Renal cortex interstitium (tissue), 15 donors: Measurements from ENCODE around the gene BSPH1. TPM values are rescaled to one million over a fixed set of nuclear protein-coding genes. Genes with fewer than 3 reads are reported as not detected.
"Not testable (repeated sequence)": the region's sequence is repeated elsewhere in the genome, so short reads cannot be mapped to it uniquely, and the experiment has no call there.

ENCODE experiments used
- DNase-seq, 11 donors: peaks; one replicate each; pipeline ENCODE4 v3.0.0-alpha.2; 2013; ENCODE audit warnings: low read depth in 9 of 11, low spot score in 4 of 11; ENCODE audit errors: extremely low read depth in 1 of 11
- long read RNA-seq, 16 experiments: transcript quantifications; one replicate each; lab custom pipeline, GENCODE V29; 2026
- polyA plus RNA-seq, 3 donors: library from polyadenylated mRNA; unstranded; fragments of 120-200 nt; gene quantifications; one replicate each; pipeline ENCODE4 v1.2.1, GENCODE V29; 2013; ENCODE audit not compliant: insufficient read length in 3 of 3

Gene BSPH1, protein sequence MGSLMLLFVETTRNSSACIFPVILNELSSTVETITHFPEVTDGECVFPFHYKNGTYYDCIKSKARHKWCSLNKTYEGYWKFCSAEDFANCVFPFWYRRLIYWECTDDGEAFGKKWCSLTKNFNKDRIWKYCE
- polyA plus RNA-seq: not detected
- long read RNA-seq, donor 1: 0 reads
- long read RNA-seq, donor 2: 0 reads
- long read RNA-seq, donor 3: 0 reads
- long read RNA-seq, donor 4: 0 reads
- long read RNA-seq, donor 5: 0 reads
- long read RNA-seq, donor 6: 0 reads
- long read RNA-seq, donor 7: 0 reads
- long read RNA-seq, donor 8: 0 reads
- long read RNA-seq, donor 9: 0 reads
- long read RNA-seq, donor 10: 0 reads
- long read RNA-seq, donor 11: 0 reads
- long read RNA-seq, donor 12: 0 reads
- long read RNA-seq, donor 13: 0 reads
- long read RNA-seq, donor 14: 0 reads
- long read RNA-seq, donor 15: 0 reads
- long read RNA-seq, donor 16: 0 reads

DNA sequence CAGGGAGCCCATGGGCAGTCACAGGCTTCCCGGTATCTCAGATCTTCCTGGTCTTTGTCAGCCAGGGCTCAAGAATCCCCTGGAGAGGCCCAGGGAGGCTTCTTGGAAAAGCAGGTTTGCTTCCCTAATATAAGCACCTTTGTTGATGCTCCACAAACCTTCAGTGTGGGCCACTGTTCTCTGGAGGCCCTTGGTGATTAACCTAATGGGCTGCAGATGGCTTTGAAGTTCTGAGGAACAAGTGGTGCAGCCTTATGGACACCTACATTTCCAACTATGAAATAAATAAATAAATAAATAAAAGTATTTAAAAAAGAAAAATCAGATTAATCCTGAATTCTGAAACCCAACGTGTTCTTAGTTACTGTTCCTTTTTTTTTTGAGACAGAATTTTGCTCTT is at the start of gene BSPH1:
Gene BSPH1 (minus strand): TSS at position 101 of the 400 bp plus-strand sequence. CDS start 89 bp downstream, at position 12.
- no peak for DNase-seq

DNA sequence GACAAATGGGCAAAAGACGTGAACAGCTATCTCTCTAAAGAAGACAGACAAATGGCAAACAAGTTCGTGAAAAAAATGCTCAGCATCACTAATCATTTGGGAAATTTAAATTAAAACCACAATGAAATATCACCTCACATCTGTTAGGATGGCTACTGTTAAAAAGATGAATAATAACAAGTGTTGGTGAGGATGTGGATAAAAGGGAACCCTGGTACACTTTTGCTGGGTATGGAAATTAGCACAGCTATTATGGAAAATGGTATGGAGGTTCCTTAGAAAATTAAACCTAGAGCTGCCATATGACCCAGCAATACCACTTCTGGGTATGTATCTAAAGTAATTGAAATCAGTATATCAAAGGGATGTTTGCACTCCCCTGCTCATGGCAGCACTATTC is 44.8 kb upstream of the BSPH1 start:
- DNase-seq: no peak

DNA sequence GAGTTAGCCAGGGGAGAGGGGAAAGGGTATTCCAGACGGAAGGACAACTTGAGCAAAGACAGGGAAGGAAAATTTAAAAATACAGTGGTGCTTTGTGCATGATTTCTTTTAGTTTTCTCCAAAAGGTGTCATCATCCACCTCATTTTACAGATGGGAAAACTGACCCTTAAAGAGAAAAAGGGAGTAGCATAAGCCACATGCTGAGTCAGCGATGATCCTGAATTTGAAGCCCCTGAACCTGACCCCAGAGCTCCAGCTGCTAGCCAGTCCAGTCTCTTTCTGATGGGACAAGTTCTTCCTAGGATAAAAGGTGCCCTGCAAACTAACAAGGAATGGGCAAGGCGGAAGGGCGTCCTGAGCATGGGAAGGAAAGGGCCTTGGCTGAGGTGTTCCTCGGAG is 41.6 kb upstream of the BSPH1 start:
- no peak for DNase-seq

GRCh38 chr19:48030073-48030472 is 38.1 kb upstream of the BSPH1 start:
- no peak for DNase-seq

DNA sequence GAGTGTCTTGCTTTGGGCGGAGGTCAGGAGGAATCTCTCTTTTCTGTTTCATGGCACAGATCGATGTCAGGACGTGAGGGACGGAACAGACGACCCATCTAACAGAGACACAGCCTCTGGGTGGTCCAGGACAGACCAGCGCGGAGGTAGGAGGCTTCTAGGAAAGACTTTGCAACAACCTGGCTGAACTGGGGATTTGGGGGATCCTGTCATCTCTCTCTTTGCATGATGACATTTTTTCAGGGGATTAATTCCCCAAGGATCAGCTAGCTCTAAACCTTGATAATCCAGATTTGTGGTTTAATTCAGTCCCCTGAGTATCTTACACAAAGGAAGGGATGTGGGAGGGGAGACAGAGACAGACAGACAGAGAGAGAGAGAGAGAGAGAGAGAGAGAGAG is 37.5 kb upstream of the BSPH1 start:
- no peak for DNase-seq

GRCh38 chr19:48025480-48025879 is 33.5 kb upstream of the BSPH1 start:
- no peak for DNase-seq

DNA sequence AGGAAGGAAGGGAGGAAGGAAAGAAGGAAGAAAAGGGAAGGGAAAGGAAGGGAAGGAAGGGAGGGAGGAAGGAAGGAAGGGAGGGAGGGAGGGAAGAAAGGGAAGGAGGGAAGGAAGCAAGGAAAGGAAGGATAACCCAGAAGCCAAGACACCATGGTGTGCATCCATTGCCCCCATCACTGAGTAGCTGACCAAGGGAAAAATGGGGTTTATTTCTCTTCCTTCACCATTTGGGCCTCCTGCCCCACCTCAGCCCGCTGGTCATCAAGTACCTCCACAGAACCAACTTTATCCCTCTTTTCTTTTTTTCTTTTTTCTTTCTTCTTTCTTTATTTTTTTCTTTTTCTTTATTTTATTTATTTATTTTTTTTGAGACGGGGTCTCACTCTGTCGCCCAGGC is 31.5 kb upstream of the BSPH1 start:
- no peak for DNase-seq

- DNase-seq: no peak
Measured at GRCh38 chr19:48023011-48023410, 31.0 kb upstream of the BSPH1 start.

DNA sequence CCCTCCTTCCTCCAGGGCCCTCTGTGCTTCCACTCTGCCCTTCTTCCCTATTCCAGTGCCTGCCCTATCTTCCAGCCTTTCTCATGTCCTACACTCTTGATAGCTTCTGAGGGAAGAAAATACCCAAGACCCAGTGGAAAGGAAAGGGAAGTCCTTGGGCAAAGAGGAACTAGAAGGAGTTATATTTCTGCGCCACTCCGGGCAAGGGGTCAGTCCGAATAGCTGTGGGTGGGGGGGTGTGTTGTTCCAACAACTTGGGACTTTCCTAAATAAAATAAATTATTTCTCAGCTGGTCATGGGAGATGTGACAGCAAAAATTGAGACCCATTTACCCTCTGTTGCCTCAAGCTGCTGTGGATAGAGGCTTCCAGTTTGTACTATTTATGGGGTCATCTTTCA is 28.7 kb upstream of the BSPH1 start:
- no peak for DNase-seq

DNA sequence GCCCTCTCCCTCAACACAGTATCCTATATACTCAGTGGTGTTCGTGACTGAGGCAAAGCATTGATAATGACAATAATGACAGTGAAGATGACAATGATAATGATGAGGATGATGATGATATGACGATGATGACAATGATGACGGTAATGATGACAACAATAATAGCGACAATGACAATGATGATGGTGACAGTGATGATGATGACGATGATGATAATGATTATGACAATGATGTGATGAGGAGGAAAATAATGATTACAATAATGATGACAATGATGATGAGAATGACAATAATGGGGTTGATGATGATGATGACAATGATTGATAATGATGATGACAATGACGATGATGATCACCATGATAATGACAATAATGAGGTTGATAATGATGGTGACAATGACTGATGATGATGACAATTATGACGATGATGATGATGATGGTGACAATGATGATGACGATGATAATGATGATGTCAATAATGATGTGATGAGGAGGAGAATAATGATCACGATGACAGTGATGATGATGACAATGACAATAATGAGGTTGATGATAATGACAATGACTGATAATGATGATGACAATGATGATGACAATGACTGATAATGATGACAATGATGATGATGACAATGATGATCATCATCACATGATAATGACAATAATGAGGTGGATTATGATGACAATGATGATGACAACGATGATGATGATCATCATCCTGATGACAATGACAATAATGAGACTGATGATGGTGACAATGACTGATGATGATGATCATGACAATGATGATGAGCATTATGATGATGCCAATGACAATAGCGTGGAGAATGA is 19.2 kb upstream of the BSPH1 start:
- no peak for DNase-seq

DNA sequence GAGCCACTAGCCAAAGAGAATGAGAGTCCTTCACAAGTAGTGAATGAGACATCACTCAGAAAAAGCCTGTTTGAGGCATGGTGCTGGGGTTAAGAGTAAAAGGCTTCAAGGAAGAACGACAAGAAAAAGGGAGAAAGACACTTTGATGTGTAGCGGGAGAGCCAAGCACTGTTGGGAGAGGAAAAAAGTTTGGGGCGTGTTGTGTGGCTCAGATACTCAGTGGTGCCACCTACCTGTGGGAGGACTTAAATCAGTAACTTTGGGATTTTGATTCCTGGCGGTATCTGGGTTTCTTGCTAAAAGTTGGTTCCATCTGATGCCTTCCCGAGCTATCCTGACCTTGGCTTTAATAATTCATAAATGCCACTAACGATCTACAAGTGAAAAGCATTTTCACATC is 14.8 kb upstream of the BSPH1 start:
- no peak for DNase-seq

DNA sequence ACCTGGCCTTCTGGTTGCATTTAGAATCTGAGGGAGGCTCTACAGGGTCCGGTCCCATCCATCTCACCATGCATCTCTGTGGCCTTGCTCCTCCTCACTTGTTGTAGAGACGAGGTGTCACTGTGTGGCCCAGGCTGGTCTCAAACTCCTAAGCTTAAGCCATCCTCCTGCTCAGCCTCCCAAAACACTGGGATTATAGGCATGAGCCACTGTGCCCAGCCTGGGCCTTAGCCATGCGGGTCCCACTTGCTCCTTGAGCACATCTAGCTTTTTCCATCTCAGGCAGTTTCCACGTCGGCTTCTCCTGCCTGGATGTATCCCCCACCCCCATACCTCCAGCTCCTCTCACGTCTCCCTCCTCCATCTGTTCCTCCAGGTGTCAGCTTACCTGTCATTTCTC is 12.3 kb upstream of the BSPH1 start:
- DNase-seq: no peak

DNA sequence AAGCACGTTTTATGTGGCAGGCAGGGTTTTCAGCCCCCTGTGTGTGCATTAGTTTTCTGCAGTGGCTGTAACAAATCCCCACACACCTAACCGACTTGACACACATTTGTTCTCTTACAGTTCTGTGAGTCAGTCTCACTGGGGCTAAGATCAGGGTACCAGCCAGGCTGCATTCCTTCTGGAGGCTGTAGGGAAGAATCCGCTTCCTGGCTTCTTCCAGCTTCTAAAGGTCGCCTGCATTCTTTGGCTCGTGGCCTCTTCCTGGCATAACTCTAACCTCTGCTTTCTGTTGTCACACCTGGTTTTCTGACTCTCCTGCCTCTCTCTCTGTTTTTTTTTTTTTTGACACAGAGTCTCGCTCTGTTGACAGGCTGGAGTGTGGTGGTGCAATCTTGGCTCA is 8.9 kb upstream of the BSPH1 start:
- DNase-seq: no peak

GRCh38 chr19:47998800-47999199 is 6.8 kb upstream of the BSPH1 start:
- no peak for DNase-seq

DNA sequence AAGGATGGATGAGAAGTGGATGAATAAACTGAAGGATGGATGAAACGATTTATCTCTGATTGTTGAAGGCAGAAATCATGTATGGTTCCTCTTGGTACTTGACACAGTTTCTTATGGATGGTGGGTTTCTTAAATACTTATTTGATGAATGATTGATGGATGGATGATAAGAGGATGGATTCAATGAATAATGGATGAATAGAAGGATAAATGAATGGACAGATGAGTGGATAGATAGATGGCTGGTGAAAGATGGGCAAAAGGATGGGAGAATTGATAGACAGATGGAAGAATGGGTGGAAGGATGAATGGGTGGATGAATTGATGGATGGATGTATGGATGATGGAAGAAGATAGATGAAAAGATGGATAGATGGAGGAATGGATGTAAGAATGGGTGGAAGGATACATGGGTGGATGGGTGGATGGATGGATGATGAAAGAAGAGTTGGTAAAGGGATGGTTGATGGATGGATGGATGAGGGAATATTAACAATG is 4.3 kb upstream of the BSPH1 start:
- DNase-seq: no peak

DNA sequence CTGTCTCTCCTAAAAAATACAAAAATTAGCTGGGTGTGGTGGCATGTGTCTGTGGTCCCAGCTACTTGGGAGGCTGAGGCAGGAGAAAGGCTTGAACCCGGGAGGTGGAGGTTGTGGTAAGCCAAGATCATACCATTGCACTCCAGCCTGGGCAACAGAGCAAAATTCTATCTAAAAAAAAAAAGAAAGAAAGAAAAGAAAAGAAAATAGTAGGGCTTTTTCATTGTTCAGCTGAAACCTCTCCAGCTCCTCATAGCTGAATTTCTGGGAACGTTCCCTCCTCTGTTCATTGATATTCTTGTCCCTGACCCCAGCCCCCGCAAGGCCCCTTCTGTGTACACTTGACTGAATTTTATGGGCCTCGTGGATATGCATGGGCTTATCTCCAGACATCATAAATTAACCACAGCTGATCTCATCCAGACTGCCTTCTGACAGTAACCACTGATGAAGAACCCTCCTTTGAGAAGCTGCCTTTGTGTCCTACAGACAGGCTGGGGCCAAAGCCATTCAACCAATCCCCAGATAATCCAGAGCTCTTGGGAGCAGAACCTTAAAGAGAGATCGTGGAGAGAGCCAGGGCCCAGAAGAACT is 2.3 kb upstream of the BSPH1 start, which contains the start of gene ELSPBP1:
Gene ELSPBP1 (plus strand): TSS at position 424 of the 594 bp plus-strand sequence. CDS start 14,036 bp downstream, outside the sequence.
- peak; percentile 15 to 75 (median 61) for DNase-seq

DNA sequence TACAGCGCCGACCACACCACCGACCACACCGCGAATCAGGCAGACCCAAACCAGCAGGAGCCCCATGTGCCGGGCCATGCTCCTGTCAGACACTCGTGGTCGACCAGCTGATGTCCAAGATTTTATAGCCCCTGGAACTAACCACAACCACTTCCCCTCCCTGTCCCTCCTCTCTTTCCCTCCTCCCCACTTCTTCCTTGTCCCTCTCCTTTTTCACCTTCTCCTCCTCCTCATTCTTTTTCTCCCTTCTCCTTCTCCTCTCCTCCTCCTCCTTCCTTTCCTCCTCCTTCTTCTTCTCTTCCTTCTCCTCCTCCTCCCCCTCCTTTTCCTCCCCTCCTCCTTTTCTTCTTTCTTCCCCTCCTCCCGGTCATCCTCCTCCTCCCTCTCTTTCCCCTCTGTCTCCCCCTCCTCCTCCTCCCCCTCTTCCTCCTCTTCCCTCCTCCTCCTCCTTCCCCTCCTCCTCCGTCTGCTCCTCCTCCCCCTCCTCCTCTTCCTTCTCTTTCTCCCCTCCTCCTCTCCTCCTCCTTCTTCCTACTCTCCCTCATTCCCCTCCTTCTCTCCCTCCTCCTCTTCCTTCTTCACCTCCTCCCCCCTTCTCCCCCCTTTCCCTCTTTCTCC is 670 bp downstream of the BSPH1 start:
- no peak for DNase-seq

GRCh38 chr19:47973529-47973928 is 18.4 kb downstream of the BSPH1 start:
- DNase-seq: no peak

- DNase-seq: not testable (repeated sequence)
Measured at GRCh38 chr19:47955936-47956335, 36.0 kb downstream of the BSPH1 start.
